ENCODE data around the gene MMP12.

DNA sequence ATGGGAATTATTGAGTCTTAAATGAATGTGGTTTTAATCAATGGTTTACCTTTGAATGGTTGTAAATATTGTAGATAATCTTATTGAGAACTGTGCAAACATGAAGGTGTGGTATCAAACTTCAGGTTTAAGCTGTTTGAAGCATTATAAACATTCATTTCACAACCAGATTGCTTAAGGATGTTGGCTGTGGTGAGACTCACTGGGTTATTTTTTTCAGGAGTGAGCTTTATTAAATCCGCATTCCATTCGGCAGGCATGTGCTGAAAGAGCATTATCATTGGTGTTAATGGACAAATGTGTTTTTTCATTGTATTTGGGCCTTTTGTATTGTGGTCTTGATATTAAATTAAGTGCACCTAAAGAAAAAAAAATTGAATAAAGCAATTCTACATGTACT, 41.1 kb downstream of the MMP12 start:
- TF ChIP-seq EZH2 (IDR thresholded peaks at IDR 0.05) (no peak), POLR2AphosphoS5 (IDR thresholded peaks at IDR 0.05; ENCODE audit: borderline replicate concordance, low read depth, low read length) (no peak), FOXP2 (optimal IDR thresholded peaks at IDR 0.05; ENCODE audit: control extremely low read depth, extremely low read length, insufficient read depth) (no peak)

All from SK-N-MC (cell line).